NB4 (cell line): ENCODE measurements around the gene CAMKK1.

Experiments
- DNase-seq: peaks from one replicate; pipeline ENCODE4 v3.0.0; 2010; ENCODE audit warnings: low read depth
- H3K4me3 ChIP-seq: one replicate; pipeline ENCODE4 v1.5.1; 2011; ENCODE audit warnings: mild to moderate bottlenecking, low read depth, low read length, moderate library complexity
- CTCF ChIP-seq: IDR thresholded peaks from one replicate; pipeline ENCODE4 v1.5.1; 2012; ENCODE audit warnings: low read depth, low read length
- MAX ChIP-seq: IDR thresholded peaks from 2 replicates; pipeline ENCODE4 v1.6.1; 2011; ENCODE audit warnings: low read depth, low read length
- MYC ChIP-seq: IDR thresholded peaks from 2 replicates; pipeline ENCODE4 v1.6.1; 2011; ENCODE audit warnings: low read depth, low read length
- POLR2A ChIP-seq: IDR thresholded peaks from 2 replicates; pipeline ENCODE4 v1.6.1; 2011; ENCODE audit warnings: mild to moderate bottlenecking; ENCODE audit not compliant: insufficient read length; ENCODE audit errors: extremely low read depth

Gene CAMKK1

GRCh38 chr17:3925684-3926485, 33.0 kb upstream of the CAMKK1 start:
- DNase-seq: no peak
- TF ChIP-seq MYC: no peak
- TF ChIP-seq CTCF: no peak
- TF ChIP-seq MAX: no peak
- no peak for TF ChIP-seq POLR2A
- H3K4me3 ChIP-seq: no peak overlapping the region

DNA sequence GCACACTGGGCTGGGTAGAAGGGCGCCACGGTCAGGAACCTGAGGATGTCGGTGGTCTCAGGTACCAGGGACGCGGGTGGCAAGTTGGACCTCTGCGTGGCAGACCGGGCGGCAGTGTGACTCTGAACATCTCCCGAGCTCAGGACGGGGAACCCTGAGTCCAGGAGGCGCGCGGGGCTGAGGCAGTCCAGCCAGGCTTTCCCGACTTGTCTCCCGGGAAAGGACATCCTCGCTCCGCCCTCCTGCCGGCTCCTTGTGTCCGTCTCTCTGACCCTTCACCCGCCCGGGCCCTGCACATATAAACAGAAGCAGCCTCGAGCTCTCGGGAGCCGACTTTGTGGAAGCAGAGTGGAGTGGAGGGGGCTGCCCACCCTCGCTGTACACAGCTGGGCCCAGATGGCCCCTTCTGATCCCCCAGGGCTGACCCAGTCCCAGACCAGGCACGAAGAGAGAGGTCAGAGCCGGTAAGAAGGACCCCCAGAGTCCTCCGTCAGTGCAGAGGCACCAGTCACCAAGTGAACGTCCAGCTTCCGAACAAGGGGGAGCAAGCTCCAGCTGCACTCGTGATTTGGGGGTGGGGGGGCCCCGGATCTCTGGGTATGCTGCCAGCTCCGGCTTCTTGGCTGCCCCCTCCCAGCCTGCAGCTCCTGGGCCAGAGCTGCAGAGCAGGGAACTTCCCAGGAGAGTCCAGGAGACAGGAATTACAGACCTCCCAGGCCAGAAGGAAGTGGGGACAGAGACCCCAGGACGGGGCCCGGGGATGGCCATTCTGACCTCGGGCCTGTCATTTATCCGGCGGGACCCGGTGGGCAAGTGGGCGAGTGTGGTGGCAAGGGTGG, 31.9 kb upstream of the CAMKK1 start:
- TF ChIP-seq POLR2A (no peak), MAX (no peak), CTCF (no peak)
- no peak for DNase-seq
- H3K4me3 ChIP-seq: no peak overlapping the region

- no peak for DNase-seq
- TF ChIP-seq CTCF: no peak
- TF ChIP-seq MYC: no peak
- no peak overlapping the region for H3K4me3 ChIP-seq
Observed at GRCh38 chr17:3923466-3924190, 30.8 kb upstream of the CAMKK1 start.

DNA sequence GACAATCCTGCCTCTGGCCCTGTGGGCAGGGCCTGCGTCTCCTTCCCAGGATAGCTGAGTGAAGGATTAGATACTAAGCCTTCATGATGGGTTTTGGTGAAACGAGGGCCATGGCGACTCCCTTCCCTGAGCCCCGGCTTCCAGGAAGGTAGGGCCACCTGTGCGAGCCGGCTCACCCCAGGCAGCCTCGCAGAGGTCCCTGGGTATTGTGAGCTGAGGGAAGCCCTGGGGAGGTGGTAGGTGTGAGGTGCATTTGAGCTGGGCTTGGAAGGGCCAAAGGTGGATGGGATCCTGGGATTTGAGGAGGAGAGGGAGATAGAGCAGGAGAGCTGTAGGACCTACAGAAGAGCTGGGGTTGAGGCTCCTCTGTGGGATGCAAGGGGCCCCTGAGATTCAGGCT, 29.9 kb upstream of the CAMKK1 start:
- no peak overlapping the region for H3K4me3 ChIP-seq
- TF ChIP-seq POLR2A (no peak), MYC (no peak), CTCF (no peak), MAX (no peak)

DNA sequence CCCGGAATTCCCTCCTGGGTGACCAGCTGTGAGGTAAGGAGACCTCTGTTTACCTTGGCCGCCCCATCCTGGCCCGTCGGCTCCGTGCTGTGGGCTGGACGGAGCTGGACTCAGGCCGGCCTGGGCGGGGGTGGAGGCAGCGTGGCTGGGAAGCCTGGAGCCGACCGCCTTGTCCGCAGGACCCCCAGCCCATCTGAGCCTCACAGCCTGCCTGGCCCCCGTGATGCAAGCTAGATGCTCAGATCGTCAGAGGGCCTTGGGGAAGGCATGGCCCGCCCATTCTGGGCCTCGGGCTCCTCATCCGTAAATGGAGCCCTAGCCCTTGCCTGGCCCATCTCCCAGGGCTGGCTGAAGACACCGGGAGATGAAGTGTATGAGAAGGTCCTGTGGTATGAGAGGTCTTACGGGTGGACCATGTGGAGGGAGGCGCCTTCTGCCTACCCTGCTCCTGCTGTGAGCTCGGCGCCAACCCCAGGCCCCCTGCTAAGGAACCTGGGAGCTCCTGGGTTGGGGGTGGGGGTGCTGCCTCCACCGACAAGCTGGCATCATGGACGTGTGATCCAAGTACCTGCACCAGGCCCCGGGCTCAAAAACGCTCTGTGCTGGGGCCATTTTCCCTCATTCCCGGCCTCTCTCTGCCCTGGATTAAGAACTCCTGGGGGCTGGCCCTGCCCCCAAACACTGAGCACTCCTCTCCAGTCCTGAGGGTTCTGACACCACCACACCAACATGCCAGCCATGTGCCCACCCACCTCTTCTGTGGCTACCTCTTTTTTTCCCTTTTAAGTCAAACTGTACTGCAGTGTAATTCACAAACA, 28.9 kb upstream of the CAMKK1 start:
- DNase-seq: no peak
- no peak overlapping the region for H3K4me3 ChIP-seq
- TF ChIP-seq MYC (no peak), CTCF (no peak), MAX (no peak), POLR2A (no peak)

More for the DNA sequence above, 29.9 kb upstream of the CAMKK1 start:
- no peak for DNase-seq
